MM.1S (cell line): ENCODE results near the gene FCER1G.
"Not testable (repeated sequence)": the region's sequence is repeated elsewhere in the genome, so short reads cannot be mapped to it uniquely, and the experiment has no call there.

Source experiments
- DNase-seq: peaks from one replicate; pipeline ENCODE4 v3.0.0-alpha.2; 2015
- H2AFZ ChIP-seq: fragments of 300-600 bp; sonication (generic); 2 replicates; pipeline ENCODE4 v1.6.0; 2016; ENCODE audit warnings: antibody characterized with exemption, low read length
- H3F3A ChIP-seq: fragments of 300-600 bp; sonication (generic); 2 replicates; pipeline ENCODE4 v1.6.1; 2016; ENCODE audit warnings: mild to moderate bottlenecking, antibody characterized with exemption, low read length, moderate library complexity, mixed read lengths; ENCODE audit not compliant: insufficient read depth
- H3K27ac ChIP-seq: fragments of 300-600 bp; sonication (generic); 2 replicates; pipeline ENCODE4 v1.5.1; 2016; ENCODE audit warnings: mild to moderate bottlenecking, low read length
- H3K27me3 ChIP-seq: fragments of 300-600 bp; sonication (generic); replicated peaks from 2 replicates; pipeline ENCODE4 v1.6.0; 2016; ENCODE audit warnings: low read length; ENCODE audit not compliant: insufficient read depth
- H3K36me3 ChIP-seq: fragments of 300-600 bp; sonication (generic); replicated peaks from 2 replicates; pipeline ENCODE4 v1.6.1; 2016; ENCODE audit warnings: mild to moderate bottlenecking, low read length, mixed read lengths; ENCODE audit not compliant: insufficient read depth
- H3K4me1 ChIP-seq: fragments of 300-600 bp; sonication (generic); 2 replicates; pipeline ENCODE4 v1.6.1; 2016; ENCODE audit warnings: low read length, mixed read lengths
- H3K4me2 ChIP-seq: fragments of 300-600 bp; sonication (generic); 2 replicates; pipeline ENCODE4 v1.6.0; 2016; ENCODE audit warnings: low read depth, low read length
- H3K4me3 ChIP-seq: fragments of 300-600 bp; sonication (generic); 2 replicates; pipeline ENCODE4 v1.5.1; 2016; ENCODE audit warnings: low read length, mixed read lengths
- H3K79me2 ChIP-seq: fragments of 300-600 bp; sonication (generic); 2 replicates; pipeline ENCODE4 v1.6.1; 2016; ENCODE audit warnings: mixed run types, low read length, mixed read lengths
- H3K9ac ChIP-seq: fragments of 300-600 bp; sonication (generic); 2 replicates; pipeline ENCODE4 v1.6.1; 2016; ENCODE audit warnings: low read length, mixed read lengths
- H3K9me2 ChIP-seq: fragments of 300-600 bp; sonication (generic); replicated peaks from 2 replicates; pipeline ENCODE4 v1.6.1; 2016; ENCODE audit warnings: mild to moderate bottlenecking, low read length, mixed read lengths; ENCODE audit not compliant: insufficient read depth
- H3K9me3 ChIP-seq: fragments of 300-600 bp; sonication (generic); replicated peaks from 2 replicates; pipeline ENCODE4 v1.6.1; 2016; ENCODE audit warnings: mild to moderate bottlenecking, low read length, mixed read lengths; ENCODE audit not compliant: insufficient read depth
- H4K20me1 ChIP-seq: fragments of 300-600 bp; sonication (generic); 2 replicates; pipeline ENCODE4 v1.6.1; 2016; ENCODE audit warnings: mild to moderate bottlenecking, low read length, moderate library complexity, mixed read lengths; ENCODE audit not compliant: insufficient read depth
- EZH2 ChIP-seq: fragments of 300-600 bp; sonication (generic); optimal IDR thresholded peaks from 2 replicates; pipeline ENCODE3; 2017; ENCODE audit warnings: low read depth, mild to moderate bottlenecking, antibody characterized with exemption, low read length, mixed read lengths
- EZH2phosphoT487 ChIP-seq: fragments of 300-600 bp; sonication (generic); IDR thresholded peaks from 2 replicates; pipeline ENCODE4 v1.6.1; 2018; ENCODE audit warnings: antibody characterized with exemption, low read length
- TF ChIP-seq, protein P1 (sequence below): fragments of 300-600 bp; sonication (generic); IDR thresholded peaks from 2 replicates; pipeline ENCODE4 v1.5.1; 2016; ENCODE audit warnings: antibody characterized with exemption, low read length, mixed read lengths

Gene FCER1G

DNA sequence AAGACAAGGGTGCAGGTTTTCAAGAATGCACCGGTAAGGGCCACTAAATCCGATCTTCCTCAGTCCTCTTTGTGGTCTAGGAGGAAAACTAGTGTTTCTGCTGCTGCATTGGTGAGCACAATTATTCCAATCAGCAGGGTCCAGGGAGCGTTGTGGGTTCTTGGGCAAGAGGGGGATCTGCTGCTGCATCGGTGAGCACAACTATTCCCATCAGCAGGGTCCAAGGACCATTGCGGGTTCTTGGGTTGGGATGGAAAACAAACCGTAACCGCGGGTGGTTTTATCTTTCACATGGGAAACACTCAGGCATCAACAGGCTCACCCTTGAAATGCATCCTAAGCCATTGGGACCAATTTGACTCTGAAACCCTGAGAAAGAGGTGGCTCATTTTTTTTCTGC is 36.5 kb downstream of the FCER1G start:
- Histone ChIP-seq H3K9me2 (no peaks in the 10 kb centered on the region), H3K4me3 (no peak overlapping the region), H3F3A (no peaks in the 10 kb centered on the region), H3K4me1 (no peaks in the 10 kb centered on the region), H4K20me1 (no peaks in the 10 kb centered on the region), H3K9ac (no peak overlapping the region), H3K27ac (no peak overlapping the region), H3K79me2 (no peaks in the 10 kb centered on the region), H3K4me2 (no peak overlapping the region), H3K9me3 (no peaks in the 10 kb centered on the region), H3K27me3 (no peaks in the 10 kb centered on the region), H3K36me3 (no peaks in the 10 kb centered on the region), H2AFZ (no peak overlapping the region)
- TF ChIP-seq EZH2phosphoT487 = no peak
- TF ChIP-seq EZH2 = no peak
- DNase-seq = no peak

DNA sequence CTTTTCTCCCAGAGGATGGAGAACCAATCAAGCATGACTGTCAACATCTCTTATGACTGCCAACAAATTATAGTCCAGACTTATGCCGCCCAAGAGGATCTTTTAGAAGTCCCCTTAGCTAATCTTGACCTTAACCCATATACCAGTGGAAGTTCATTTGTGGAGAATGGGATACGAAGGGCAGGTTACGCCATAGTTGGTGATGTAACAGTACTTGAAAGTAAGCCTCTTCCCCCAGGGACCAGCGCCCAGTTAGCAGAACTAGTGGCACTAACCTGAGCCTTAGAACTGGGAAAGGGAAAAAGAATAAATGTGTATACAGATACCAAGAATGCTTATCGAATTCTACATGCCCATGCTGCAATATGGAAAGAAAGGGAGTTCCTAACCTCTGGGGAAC is 40.2 kb downstream of the FCER1G start:
- H3K4me2 ChIP-seq, H3K9me2 ChIP-seq, H3K9me3 ChIP-seq: not testable (repeated sequence)

DNA sequence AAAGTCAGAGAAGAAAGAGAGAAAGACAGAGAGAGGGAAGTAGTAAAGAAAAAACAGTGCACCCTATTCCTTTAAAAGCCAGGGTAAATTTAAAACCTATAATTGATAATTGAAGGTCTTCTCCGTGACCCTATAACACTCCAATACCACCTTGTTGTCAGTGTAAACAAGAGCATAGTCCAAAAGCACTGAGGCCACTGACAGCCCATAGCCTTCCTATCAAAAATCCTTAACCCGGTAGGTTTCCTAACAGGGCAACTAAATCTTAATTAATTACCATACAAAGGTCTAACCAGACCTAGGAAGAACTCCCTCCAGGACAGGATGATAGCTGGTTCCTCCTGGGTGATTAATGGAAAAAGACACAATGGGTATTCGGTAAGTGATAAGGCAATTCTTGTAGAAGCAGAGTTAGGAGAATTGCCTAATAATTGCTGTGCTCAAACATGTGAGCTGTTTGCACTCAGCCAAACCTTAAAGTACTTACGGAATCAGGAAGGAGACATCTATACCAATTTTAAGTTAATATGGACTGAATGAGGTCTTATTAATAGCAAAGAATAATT is 40.9 kb downstream of the FCER1G start:
- H4K20me1 ChIP-seq, H3K27me3 ChIP-seq, H3K27ac ChIP-seq, H2AFZ ChIP-seq, H3F3A ChIP-seq, H3K36me3 ChIP-seq, DNase-seq, H3K9me2 ChIP-seq, H3K9me3 ChIP-seq, H3K4me2 ChIP-seq, H3K79me2 ChIP-seq, H3K4me3 ChIP-seq, H3K9ac ChIP-seq: not testable (repeated sequence)
- peaks cover 11% of the 10 kb centered on the region for H3K4me1 ChIP-seq

More for the DNA sequence above, 40.2 kb downstream of the FCER1G start:
- not testable (repeated sequence) for DNase-seq, H3K27me3 ChIP-seq, H3K36me3 ChIP-seq, H4K20me1 ChIP-seq, H3K4me3 ChIP-seq, H2AFZ ChIP-seq, H3K79me2 ChIP-seq, H3K27ac ChIP-seq, H3K9ac ChIP-seq, H3F3A ChIP-seq, H3K4me1 ChIP-seq

DNA sequence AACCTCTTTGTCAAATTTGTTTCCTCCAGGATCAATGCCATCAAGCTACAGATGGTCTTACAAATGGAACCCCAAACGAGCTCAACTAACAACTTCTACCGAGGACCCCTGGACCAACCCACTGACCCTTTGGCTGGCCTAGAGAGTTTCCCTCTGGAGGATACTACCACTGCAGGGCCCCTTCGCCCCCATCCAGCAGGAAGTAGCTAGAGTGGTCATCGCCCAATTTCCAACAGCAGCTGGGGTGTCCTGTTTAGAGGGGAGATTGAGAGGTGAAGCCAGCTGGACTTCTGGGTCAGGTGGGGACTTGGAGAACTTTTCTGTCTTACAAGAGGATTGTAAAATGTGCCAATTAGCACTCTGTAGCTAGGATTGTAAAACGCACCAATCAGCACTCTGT is 42.0 kb downstream of the FCER1G start:
- H3K79me2 ChIP-seq, H3K4me2 ChIP-seq, H3K9ac ChIP-seq, H3F3A ChIP-seq, H3K27ac ChIP-seq, H3K4me3 ChIP-seq, H2AFZ ChIP-seq, H4K20me1 ChIP-seq, H3K27me3 ChIP-seq, DNase-seq, H3K9me3 ChIP-seq, H3K36me3 ChIP-seq, H3K9me2 ChIP-seq: not testable (repeated sequence)
- peaks cover 14% of the 10 kb centered on the region for H3K4me1 ChIP-seq

DNA sequence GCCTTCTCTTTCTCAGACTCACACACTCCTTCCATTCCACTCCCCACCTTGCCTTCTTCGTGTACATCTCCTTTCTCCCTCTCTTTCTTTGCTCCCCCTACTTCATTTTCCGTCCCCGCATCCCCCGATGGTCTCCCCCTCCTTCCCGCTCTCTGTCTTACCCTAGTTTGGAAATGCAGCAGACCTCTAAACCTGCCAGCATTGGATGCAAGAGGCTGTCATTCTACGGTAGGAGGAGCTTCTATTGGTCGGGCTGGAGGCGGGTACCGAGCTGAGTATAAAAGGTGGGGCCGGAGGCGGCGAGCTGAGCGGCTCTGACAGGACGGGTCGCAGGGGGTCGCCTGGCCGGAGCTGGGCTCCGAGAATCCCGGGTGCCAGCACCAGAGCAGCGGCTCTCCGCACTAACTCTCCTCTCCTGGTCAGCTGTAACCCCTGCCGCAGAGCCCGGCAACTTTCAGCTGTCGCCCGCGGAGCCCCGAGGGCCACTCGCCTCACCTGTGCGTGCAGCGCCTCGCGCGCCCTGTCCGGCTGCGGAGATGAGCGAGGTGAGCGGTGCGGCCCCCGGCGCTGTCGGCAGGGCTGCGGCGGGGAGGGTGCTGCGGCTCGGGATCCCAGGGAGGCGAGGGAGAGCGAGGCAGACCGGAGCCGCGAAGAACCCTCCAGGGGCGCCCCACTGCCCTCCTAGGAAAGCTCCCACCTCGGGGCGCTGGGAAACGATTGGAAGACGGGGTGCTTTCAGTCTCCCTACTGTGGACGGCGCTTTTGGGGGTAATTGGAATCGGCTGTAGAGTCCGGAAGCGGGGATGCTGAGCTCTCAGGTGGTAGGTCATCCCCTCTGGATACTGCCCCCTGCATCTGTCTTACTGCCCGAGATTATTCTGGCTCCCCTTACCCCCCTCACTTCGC is 43.6 kb downstream of the FCER1G start, which contains the start of gene PCP4L1:
TSS of gene PCP4L1 (plus strand) at position 307 of the 906 bp plus-strand sequence. CDS start at position 537, 230 bp downstream.
- TF ChIP-seq, protein P1, sequence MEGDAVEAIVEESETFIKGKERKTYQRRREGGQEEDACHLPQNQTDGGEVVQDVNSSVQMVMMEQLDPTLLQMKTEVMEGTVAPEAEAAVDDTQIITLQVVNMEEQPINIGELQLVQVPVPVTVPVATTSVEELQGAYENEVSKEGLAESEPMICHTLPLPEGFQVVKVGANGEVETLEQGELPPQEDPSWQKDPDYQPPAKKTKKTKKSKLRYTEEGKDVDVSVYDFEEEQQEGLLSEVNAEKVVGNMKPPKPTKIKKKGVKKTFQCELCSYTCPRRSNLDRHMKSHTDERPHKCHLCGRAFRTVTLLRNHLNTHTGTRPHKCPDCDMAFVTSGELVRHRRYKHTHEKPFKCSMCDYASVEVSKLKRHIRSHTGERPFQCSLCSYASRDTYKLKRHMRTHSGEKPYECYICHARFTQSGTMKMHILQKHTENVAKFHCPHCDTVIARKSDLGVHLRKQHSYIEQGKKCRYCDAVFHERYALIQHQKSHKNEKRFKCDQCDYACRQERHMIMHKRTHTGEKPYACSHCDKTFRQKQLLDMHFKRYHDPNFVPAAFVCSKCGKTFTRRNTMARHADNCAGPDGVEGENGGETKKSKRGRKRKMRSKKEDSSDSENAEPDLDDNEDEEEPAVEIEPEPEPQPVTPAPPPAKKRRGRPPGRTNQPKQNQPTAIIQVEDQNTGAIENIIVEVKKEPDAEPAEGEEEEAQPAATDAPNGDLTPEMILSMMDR = no peak
- TF ChIP-seq EZH2phosphoT487 = no peak
- no peak for TF ChIP-seq EZH2
- H2AFZ ChIP-seq = no peak within 1 kb of the TSS
- no peaks in the 10 kb centered on the region for H3K9me2 ChIP-seq
- H3K27ac ChIP-seq = no peak within 1 kb of the TSS
- no peaks in the 10 kb centered on the region for H3K9me3 ChIP-seq
- no peak within 1 kb of the TSS for H3K9ac ChIP-seq
- peak within 1 kb of the TSS; percentile 19; the same call in 1 of the 2 replicates for H3K4me2 ChIP-seq
- H4K20me1 ChIP-seq = no peaks in the 10 kb centered on the region
- H3K36me3 ChIP-seq = no peaks in the 10 kb centered on the region
- H3K27me3 ChIP-seq = peaks cover 4% of the 10 kb centered on the region; the same call in 1 of the 2 replicates
- peak; percentile 34 for DNase-seq
- H3K79me2 ChIP-seq = no peaks in the 10 kb centered on the region
- no peaks in the 10 kb centered on the region for H3F3A ChIP-seq
- H3K4me1 ChIP-seq = peaks cover 14% of the 10 kb centered on the region
- H3K4me3 ChIP-seq = peak within 1 kb of the TSS; percentile 14; the same call in 1 of the 2 replicates
